Gastrocnemius medialis (tissue), 4 donors: ENCODE measurements around the gene FAM83D.

Experiments used
- POLR2A ChIP-seq, 2 donors: fragments of 450-650 bp; IDR thresholded peaks; one replicate each; pipeline ENCODE4 v1.6.1; 2017; ENCODE audit warnings: antibody characterized with exemption in 2 of 2, mild to moderate bottlenecking in 2 of 2, moderate library complexity in 2 of 2
- TF ChIP-seq, protein P1 (sequence below), 5 experiments: fragments of 450-650 bp in 3 of 5; fragments of 200-600 bp in 2 of 5; sonication (generic) in 2 of 5; IDR thresholded peaks in 4 of 5; conservative IDR thresholded peaks in 1 of 5; 1 replicate in 4 of 5; 2 replicates in 1 of 5; pipeline ENCODE4 v1.5.1; 2016 to 2019; ENCODE audit warnings: antibody characterized with exemption in 5 of 5, mild to moderate bottlenecking in 3 of 5, moderate library complexity in 3 of 5

DNA sequence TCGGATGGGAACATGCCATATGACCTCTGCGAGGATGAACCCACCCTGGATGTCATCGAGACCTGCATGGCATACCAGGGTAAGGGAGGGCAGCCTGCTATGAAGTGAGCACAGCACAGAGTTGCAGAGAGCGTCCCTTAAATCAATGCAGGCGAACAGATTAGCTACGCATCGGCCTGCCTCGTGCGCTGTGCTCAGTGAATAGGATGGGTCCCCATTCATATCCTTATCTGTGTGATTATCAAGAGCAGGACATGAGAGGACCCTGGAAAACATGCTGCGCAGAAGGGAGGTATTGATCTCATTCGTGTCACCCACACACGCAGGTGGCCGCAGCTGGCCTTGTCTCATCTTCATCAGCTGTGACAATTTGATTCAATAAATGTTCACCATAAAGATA is 25.6 kb upstream of the FAM83D start:
- TF ChIP-seq, protein P1, sequence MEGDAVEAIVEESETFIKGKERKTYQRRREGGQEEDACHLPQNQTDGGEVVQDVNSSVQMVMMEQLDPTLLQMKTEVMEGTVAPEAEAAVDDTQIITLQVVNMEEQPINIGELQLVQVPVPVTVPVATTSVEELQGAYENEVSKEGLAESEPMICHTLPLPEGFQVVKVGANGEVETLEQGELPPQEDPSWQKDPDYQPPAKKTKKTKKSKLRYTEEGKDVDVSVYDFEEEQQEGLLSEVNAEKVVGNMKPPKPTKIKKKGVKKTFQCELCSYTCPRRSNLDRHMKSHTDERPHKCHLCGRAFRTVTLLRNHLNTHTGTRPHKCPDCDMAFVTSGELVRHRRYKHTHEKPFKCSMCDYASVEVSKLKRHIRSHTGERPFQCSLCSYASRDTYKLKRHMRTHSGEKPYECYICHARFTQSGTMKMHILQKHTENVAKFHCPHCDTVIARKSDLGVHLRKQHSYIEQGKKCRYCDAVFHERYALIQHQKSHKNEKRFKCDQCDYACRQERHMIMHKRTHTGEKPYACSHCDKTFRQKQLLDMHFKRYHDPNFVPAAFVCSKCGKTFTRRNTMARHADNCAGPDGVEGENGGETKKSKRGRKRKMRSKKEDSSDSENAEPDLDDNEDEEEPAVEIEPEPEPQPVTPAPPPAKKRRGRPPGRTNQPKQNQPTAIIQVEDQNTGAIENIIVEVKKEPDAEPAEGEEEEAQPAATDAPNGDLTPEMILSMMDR (IDR thresholded peaks at IDR 0.05 in 4 of 5, conservative IDR thresholded peaks at IDR 0.05 in 1 of 5): no peak
- TF ChIP-seq POLR2A (IDR thresholded peaks at IDR 0.05): no peak
